ENCODE data around the gene NINJ1. TPM values are rescaled to one million over a fixed set of nuclear protein-coding genes. Genes with fewer than 3 reads are reported as not detected.

Gene NINJ1
- total RNA-seq, 1 experiment from 2014 or later, result 26.7 TPM

DNA sequence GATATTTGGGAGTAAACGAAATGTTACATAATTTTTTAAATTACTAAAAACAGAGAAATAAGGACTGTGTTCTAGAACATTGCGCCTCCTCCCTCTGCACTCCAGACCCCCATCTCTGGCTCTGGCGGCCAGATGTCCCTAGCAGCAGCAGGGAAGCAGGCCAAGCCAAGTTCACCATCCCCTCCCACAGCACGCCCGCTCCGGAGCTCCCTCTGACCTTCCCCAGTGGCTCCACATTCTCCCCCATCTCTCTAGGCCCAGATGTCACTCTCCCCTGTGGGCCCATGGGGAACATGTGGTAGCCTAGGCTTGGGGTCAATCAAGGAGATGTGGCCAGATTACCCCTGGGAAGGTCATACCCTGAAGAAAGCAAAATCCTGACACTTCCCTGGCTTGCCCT lies 43.6 kb upstream of the NINJ1 start:
- Histone ChIP-seq H3K27me3 (ENCODE audit: control insufficient read depth, insufficient read depth, low read length) (no peaks in the 10 kb centered on the region), H3K4me3 (ENCODE audit: low read depth in 2 of 2, low read length in 2 of 2) (no peak overlapping the region), H3K36me3 (ENCODE audit: control insufficient read depth, insufficient read depth, low read length) (no peaks in the 10 kb centered on the region), H3K27ac (ENCODE audit: low read length) (no peak overlapping the region), H3K9me3 (ENCODE audit: control insufficient read depth, insufficient read depth, low read depth, low read length) (no peaks in the 10 kb centered on the region), H3K4me1 (ENCODE audit: control insufficient read depth, insufficient read depth, low read length) (no peaks in the 10 kb centered on the region)
- intact Hi-C loops (cut with micrococcal nuclease; ENCODE audit: unreplicated experiment) (no loop called here), in situ Hi-C loops (cut with HindIII; ENCODE audit: low pct_unique_long_range_greater_than_20kb, low sequenced_read_pairs) (no loop called here)
- no TSS peak for BruUV-seq (replicated peaks)
- POLR2A ChIA-PET, result no interaction called here
- TF ChIP-seq SIN3A (IDR thresholded peaks at IDR 0.05; ENCODE audit: borderline replicate concordance, insufficient read depth, low read depth, low read length) (no peak), POLR2AphosphoS5 (IDR thresholded peaks at IDR 0.05; ENCODE audit: low read depth, low read length) (no peak), TCF7L2 (IDR thresholded peaks at IDR 0.05; ENCODE audit: low read depth, low read length) (no peak)
- TF ChIP-seq, protein P1, sequence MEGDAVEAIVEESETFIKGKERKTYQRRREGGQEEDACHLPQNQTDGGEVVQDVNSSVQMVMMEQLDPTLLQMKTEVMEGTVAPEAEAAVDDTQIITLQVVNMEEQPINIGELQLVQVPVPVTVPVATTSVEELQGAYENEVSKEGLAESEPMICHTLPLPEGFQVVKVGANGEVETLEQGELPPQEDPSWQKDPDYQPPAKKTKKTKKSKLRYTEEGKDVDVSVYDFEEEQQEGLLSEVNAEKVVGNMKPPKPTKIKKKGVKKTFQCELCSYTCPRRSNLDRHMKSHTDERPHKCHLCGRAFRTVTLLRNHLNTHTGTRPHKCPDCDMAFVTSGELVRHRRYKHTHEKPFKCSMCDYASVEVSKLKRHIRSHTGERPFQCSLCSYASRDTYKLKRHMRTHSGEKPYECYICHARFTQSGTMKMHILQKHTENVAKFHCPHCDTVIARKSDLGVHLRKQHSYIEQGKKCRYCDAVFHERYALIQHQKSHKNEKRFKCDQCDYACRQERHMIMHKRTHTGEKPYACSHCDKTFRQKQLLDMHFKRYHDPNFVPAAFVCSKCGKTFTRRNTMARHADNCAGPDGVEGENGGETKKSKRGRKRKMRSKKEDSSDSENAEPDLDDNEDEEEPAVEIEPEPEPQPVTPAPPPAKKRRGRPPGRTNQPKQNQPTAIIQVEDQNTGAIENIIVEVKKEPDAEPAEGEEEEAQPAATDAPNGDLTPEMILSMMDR (IDR thresholded peaks at IDR 0.05), result no peak
- TF ChIP-seq, protein P2, sequence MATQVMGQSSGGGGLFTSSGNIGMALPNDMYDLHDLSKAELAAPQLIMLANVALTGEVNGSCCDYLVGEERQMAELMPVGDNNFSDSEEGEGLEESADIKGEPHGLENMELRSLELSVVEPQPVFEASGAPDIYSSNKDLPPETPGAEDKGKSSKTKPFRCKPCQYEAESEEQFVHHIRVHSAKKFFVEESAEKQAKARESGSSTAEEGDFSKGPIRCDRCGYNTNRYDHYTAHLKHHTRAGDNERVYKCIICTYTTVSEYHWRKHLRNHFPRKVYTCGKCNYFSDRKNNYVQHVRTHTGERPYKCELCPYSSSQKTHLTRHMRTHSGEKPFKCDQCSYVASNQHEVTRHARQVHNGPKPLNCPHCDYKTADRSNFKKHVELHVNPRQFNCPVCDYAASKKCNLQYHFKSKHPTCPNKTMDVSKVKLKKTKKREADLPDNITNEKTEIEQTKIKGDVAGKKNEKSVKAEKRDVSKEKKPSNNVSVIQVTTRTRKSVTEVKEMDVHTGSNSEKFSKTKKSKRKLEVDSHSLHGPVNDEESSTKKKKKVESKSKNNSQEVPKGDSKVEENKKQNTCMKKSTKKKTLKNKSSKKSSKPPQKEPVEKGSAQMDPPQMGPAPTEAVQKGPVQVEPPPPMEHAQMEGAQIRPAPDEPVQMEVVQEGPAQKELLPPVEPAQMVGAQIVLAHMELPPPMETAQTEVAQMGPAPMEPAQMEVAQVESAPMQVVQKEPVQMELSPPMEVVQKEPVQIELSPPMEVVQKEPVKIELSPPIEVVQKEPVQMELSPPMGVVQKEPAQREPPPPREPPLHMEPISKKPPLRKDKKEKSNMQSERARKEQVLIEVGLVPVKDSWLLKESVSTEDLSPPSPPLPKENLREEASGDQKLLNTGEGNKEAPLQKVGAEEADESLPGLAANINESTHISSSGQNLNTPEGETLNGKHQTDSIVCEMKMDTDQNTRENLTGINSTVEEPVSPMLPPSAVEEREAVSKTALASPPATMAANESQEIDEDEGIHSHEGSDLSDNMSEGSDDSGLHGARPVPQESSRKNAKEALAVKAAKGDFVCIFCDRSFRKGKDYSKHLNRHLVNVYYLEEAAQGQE (IDR thresholded peaks at IDR 0.05; ENCODE audit: insufficient read depth in 1 of 2, low read depth in 2 of 2, low read length in 1 of 2), result no peak
- ATAC-seq (no peak), DNase-seq (ENCODE audit: low read depth, low spot score) (no peak)
- CTCF ChIA-PET, result no interaction called here

DNA sequence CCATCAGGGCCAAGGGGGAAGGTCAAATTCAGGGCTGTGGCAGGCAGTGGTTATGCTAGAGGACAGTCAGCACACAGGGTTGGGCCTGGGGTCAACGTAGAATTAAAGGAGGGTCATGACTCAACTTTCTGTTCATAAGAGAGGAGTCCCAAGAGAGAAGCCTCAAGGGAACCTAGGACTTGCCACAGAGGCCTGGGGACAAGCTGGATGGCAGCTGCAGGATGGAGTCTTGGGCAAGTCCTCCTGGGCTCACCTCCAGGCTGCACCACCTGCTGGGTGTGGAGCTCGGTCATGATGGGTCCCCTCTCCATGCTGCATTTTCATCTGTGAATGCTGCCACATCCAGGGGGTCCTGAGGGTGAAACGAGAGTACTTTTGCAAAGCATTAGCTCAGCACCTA lies 40.9 kb upstream of the NINJ1 start:
- H3K4me1 ChIP-seq (ENCODE audit: control insufficient read depth, insufficient read depth, low read length), result no peaks in the 10 kb centered on the region
- H3K36me3 ChIP-seq (ENCODE audit: control insufficient read depth, insufficient read depth, low read length), result no peaks in the 10 kb centered on the region
- in situ Hi-C loops (cut with HindIII; ENCODE audit: low pct_unique_long_range_greater_than_20kb, low sequenced_read_pairs) (no loop called here), intact Hi-C loops (cut with micrococcal nuclease; ENCODE audit: unreplicated experiment) (no loop called here)
- no peak for DNase-seq (ENCODE audit: low read depth, low spot score)
- ATAC-seq, result no peak
- no peak overlapping the region for H3K27ac ChIP-seq (ENCODE audit: low read length)
- H3K9me3 ChIP-seq (ENCODE audit: control insufficient read depth, insufficient read depth, low read depth, low read length), result no peaks in the 10 kb centered on the region
- ChIA-PET POLR2A (no interaction called here), CTCF (interaction anchor here (0.6 kb wide), 1 partner anchor 246 kb away, joined by 6 read pairs; no protein-coding TSS in a partner anchor)
- no TSS peak for BruUV-seq (replicated peaks)
- no peak overlapping the region for H3K4me3 ChIP-seq (ENCODE audit: low read depth in 2 of 2, low read length in 2 of 2)
- H3K27me3 ChIP-seq (ENCODE audit: control insufficient read depth, insufficient read depth, low read length), result no peaks in the 10 kb centered on the region
- TF ChIP-seq POLR2AphosphoS5 (IDR thresholded peaks at IDR 0.05; ENCODE audit: low read depth, low read length) (no peak), SIN3A (IDR thresholded peaks at IDR 0.05; ENCODE audit: borderline replicate concordance, insufficient read depth, low read depth, low read length) (no peak)
- TF ChIP-seq, protein P2 (IDR thresholded peaks at IDR 0.05; ENCODE audit: insufficient read depth in 1 of 2, low read depth in 2 of 2, low read length in 1 of 2), result no peak
